LHCN-M2 (cell line): Measurements from ENCODE around the gene KLF16. TPM values are rescaled to one million over a fixed set of nuclear protein-coding genes. Genes with fewer than 3 reads are reported as not detected.

ENCODE experiments used
- DNase-seq: peaks from one replicate; pipeline ENCODE4 v3.0.0-alpha.2; 2012; ENCODE audit warnings: low read depth
- total RNA-seq: library from RNA; depleted of rRNA; stranded (reverse); fragments of >200 nt; gene quantifications from 2 replicates; pipeline ENCODE4 v1.2.3, GENCODE V29; 2014

Gene KLF16
- total RNA-seq, 1 experiment from 2014 or later = 13.6 TPM

GRCh38 chr19:1855040-1855827 lies 8.1 kb downstream of the KLF16 start:
- peak; percentile 88 for DNase-seq

- DNase-seq = no peak
These were observed 8.8 kb downstream of the KLF16 start for GRCh38 chr19:1854542-1855039.

DNA sequence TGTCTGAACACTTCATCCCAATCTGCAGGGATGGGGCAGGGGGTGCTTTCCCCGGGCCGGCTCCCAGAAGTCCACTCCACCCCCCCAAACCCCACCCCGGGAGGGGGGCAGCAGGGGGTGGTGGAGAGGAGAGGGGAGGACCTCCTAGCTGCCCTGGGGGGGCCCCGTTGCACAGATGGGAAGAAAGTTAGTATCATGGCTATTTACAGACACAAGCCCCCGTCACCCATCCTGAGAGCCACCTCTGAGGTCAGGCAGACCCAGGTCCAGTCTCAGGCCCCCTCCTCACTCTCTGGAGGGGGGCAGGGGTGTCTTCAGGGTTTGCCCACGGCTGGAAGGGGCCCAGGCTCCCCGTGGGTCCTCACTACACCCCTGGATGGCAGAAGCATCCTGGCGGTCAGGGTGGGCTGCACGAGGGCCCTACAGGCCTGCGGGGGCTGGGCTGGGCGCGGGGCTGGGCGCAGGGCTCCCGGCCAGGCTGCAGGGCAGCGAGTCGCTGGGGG lies 9.3 kb downstream of the KLF16 start:
- DNase-seq = no peak

GRCh38 chr19:1853295-1854038 lies 9.9 kb downstream of the KLF16 start:
- peak; percentile 62 for DNase-seq

DNA sequence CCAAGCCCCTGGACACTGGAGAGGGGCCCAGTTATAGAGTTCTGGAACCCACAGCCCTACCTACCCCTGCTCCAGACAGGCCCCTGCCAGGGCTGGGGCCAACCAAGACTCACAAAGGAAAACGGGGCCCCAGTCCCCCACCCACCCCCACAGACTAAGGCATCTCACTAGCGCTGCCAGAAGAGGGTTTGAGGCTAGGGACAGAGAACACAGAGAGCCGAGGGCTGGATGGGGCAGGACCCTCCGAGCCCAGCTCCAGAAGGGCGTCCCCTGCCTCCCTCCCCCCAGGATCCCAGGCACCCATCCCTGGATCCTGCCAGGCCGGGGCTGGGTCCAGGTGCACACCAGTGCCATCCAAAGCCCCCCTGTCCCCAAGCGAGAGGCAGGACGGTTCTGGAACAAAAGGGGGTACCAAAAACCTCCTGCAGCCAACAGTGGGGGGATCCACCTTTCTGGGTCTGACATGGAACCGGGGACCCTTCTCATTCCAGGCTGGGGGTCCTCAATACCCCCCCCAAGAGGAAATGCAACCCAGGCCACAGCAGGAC lies 10.7 kb downstream of the KLF16 start:
- no peak for DNase-seq

DNA sequence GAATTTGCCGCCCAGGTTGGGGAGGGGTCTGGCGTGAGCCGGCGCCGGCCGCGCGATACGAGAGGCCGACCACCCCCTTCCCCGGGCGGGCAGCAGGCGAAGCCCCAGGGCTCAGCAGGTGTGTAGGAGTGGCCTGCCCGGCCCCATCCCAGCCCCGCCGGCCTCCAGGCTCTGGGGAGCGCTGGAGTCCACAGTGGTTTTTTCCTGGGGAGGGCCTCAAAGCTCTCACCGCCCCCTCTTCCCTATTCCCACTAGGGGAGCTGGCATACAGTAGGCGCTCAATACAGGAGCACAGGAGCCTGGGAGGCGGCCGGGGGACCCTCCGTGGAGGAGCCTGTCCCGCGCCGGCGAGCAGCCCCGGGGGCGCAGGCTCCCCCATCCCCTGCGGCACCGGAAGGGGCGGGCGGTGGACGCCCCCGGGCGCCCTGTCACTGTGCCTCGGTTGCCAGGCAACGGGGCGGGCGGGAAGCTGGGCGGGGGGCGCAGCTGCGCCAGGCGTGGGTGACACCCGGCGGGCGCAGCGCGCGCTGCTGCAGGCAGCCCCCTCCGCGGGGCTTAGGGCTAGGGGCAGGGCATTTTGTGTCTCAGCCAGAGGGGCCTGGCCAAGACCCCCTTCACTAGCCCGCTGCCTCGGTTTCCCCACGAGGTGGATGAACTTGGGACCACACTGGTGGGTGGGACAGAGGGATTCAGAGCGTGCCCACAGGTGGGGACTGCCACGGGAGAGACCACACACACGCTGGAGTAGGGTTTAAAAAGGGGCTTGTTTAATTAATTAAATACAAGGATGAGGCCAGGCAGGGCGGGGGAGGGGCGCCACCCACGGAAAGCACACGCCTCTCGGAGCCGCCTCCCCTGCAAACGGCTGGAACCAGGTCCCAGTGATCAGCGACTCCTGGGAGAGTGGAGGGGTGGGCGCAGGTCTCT lies 11.5 kb downstream of the KLF16 start:
- DNase-seq = no peak

- DNase-seq = no peak
These were observed 12.3 kb downstream of the KLF16 start for GRCh38 chr19:1850809-1851653.

DNA sequence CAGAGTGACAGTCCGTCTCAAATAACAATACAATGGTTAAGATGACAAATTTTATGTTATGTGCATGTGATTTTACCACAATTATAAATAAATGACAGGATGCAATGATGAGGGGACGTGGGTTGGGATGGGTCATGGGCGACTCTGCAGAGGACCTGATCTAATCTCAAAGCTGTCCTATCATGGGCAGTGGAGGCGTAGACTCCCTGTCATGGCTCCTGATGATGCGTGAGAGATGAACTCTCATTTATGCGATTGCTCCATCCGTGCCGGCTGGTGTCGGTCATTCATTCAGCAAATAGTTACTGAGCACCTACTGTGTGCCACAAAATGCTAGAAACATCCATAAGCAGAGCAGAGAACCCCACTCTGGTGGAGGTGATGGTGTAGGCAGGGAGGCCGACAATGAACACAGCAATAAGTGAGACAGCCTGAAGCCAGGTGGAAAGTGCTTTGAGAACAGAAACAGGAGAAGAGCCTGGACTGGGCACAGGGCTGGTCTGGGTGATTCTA lies 13.4 kb downstream of the KLF16 start:
- DNase-seq = no peak

DNA sequence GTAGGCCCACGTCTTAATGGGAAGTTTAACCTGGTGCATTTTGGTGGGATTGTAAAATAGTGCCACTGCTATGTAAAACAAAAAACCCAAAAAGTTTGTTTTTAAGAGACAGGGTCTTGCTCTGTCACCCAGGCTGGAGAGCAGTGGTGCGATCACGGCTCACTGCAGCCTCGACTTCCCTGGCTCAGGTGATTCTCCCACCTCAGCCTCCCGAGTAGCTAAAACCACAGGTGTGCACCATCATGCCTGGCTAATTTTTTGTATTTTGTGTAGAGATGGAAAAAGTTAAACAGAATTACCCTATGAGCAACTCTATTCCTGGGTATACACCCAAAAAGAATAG lies 14.3 kb downstream of the KLF16 start:
- no peak for DNase-seq

DNA sequence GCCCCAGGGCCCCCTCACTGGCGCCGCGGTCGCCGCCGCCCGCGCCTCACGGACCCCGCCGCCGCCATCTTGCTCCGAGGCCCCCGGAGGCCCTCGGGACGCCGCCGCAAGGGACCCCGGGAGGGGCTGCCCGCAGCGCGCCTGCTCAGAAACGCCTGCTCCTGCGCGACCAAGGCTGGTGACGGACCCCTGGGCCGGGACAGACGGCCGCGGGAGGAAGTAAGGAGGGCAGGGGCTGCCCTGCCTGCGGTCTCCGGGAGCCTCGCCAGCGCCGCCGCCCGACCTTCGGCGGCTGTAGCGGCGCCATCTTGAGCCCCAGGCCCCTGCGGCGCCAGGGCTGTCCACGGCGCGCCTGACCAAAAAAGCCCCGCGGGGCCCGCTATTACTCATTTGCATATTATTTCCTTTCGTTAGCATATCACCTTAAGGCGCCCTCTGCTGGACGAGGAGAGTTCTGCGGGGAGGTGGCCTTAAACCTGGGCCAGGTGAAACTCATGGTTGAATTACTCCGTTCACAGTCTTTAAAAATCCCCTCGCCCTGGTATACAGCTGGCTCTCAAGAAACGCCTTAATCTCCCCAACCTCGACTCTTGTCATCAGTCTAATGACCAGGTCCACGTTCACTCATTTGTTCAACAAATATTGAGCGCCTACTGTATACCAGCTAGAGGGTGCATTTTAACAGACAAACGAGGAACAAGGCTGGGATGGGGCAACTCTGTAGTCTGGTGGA lies 14.8 kb downstream of the KLF16 start, which contains the start of gene REXO1:
Gene REXO1 (minus strand): TSS at position 85 of the 733 bp plus-strand sequence. CDS start 125 bp downstream, outside the sequence.
- DNase-seq = peak; percentile 91

DNA sequence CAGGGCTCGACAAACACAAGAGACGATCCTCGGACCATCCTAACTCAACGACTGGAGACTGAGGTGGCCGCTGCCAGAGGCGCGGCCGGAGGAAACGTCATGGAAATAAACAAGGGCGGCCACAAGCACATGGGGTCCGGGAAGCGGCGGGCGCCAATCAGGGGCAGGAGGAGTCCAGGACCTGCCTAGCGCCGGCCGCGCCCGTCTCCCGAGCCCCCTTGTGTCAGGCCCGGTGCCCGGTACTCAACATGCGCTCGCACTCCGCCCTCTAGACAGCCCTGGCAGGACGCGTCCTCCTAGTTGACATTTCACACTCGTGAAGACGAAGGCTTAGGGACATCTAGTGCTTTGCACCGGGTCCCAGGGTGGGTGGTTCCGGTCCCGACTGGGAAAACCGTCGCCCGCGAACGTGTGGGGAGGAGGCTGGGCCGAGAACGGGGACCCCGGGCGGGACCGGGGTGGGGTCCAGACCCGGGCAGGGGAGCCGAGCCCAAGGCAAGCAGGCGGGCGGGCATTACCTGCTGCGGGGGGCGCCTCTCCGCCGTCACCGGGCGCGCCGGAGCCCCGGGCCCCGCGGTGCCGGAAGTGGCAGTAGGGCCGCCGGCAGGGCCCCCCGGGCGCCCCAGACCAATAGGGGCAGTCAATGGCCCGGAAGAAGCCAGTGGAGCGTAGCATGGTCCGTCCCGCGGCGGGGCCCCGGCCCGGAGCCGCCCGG lies 15.5 kb downstream of the KLF16 start:
- DNase-seq = peak; percentile 29

- DNase-seq = no peak
These were observed 16.1 kb downstream of the KLF16 start for GRCh38 chr19:1847348-1847683.

- DNase-seq = no peak
These were observed 16.7 kb downstream of the KLF16 start for GRCh38 chr19:1846517-1847204.

GRCh38 chr19:1845642-1846041 lies 17.7 kb downstream of the KLF16 start:
- no peak for DNase-seq

DNA sequence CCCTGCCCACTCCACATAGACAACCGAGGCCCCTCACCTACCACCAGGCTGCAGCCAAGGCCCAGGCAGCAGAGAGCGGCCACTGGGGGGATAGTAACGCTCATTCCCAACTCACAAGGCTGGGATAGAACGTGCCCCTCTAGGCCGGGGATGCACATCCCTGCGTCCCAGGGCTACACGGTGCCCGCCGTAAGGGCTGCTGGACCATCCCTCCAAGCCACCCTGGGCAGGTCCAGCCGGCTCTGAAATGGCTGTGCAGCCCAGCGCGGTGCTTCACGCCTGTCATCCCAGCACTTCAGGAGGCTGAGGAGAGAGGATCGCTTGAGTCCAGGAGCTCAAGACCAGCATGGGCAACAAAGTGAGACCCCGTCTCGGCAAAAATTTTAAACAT lies 18.3 kb downstream of the KLF16 start:
- no peak for DNase-seq

- no peak for DNase-seq
These were observed 18.8 kb downstream of the KLF16 start for GRCh38 chr19:1844513-1845124.

GRCh38 chr19:1843646-1844394 lies 19.6 kb downstream of the KLF16 start:
- no peak for DNase-seq
